ENCODE data around the gene CPZ.

CPZ gene

DNA sequence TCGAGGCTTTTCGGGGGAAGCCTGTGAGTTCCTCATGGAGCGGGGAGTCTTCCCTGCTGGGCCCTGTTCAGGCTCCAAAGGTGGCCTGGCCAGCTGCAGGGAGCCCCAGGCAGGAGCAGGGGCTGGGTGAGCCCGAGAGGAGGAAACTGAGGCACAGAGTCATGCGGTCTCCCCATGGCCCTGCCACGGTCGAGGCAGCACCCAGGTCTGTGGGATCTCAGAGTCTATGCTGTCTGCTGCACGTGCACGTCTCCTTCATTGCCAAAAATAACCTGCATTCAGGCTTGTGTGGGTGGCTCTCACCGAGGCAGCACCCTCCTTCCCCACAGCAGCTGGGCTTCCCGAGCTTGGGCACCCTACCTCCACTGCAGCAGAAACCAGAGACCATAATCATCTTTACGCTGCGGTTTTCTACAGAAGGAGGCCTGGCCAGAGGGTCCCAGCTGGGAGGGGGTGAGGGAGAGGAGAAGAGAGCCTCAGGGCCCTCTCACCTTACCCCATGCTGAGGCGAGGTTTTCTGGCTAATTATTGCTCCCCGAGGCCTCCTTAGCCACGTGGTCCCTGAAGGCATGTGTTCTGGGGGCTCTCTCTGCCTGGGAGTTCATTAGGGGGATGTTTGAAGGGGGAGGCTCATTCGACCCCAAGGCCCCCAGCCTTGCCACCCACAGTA is 64.3 kb downstream of the CPZ start:
- DNase-seq, result no peak

DNA sequence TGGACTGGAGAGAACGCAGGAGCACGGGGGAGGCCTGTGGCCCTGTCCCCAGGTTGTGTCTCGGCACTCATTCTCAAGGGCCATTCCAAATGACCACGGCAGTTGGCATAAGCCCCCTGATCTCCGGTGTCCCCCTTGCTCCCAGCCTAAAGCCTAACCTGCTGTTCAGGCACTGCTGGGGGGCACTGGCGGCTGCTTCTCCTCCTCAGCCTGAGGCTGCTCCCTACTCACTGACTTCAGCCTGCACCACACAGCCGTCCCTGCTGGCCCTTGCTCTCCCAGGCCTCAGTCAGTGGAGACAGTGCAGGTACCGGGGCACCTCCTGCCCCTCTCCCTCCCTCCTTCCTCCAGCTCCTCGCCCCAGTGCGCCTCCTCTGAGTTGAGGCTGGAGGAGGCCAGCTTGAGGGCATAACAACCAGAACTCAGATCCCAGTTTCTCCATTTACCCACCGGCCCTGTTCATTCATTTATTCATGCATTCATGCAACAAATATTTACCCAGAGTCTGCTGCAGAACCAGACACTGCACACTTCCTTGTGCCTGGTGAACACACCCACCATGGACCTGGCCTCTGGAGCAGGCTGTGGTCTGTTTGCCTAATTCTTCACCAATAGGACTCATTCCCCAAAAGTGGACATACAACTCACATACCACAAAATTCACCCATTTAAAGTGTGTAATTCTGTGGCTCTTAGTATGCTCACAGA is 65.0 kb downstream of the CPZ start:
- DNase-seq, result no peak

DNA sequence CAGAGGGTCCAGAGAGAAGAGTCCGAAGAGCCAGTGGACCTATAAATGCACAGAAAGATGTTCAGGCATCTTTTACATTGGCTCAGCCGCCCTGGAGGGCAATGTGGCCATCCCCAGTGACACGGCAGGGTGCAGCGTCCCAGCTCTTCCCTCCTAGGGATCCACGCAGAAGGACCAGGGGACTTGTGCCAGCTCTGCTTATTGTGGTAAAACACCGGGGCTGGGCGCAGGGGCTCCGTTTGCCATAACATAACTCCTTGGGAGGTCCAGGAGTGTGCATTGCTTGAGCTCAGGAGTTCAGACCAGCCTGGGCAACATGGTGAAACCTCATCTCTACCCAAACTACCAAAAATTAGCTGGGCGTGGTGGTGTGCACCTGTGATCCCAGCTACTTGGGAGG is 70.2 kb downstream of the CPZ start:
- no peak for DNase-seq

DNA sequence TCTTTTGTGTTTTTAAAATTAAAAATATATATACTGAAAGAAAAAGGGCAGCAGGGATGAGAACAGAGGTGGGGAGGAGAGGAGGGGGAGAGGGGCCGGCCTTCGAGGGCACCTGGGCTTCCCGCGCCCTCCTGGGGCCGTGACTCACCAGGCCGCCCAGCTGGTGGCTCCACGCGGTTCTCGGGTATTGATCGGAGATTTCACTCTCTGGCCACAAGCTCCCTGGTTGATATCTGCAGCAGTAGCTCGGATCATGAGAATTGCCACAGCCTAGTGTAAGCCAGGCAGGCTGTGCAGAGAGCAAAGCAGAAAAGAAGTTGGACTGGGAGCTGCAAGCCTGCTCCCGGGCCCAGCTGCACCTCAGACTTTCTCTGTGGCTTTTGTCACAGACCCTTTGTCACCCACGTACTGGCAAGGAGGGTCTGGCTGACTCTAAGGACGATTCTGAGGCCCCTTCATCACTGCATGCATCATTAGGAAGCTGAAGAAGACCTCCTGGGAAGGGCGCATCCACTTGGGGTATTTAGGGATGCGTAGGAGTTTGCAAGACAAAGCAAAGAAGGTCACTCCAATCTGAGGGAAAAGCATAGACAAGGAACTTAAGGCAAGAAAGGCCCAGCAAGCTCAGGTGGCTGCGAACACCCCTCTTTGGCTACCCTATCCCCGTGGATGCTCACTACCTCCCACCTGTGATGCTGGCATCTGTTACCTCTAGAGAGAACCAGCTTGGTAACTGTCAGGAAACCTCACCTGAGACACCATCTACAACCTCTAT is 71.7 kb downstream of the CPZ start:
- no peak for DNase-seq

DNA sequence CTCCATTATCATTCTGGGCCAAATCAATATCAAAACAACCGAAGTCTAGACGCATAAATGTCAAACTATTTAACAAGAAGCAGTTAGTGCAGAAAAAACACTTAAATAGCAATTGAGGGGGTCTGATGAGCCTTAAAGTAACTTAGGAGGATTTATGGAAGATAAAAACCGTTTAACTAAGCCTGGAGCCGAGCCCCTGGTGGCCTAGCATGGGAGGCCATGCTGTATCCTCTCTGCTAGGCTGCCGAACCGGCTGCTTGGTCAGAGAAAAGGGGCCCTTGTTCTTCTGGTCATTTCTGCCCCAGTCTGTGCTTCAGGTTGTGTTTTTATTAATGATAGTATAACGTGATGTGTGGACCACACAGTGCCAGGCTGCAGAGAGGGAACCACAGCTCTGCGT is 72.4 kb downstream of the CPZ start:
- DNase-seq, result no peak

DNA sequence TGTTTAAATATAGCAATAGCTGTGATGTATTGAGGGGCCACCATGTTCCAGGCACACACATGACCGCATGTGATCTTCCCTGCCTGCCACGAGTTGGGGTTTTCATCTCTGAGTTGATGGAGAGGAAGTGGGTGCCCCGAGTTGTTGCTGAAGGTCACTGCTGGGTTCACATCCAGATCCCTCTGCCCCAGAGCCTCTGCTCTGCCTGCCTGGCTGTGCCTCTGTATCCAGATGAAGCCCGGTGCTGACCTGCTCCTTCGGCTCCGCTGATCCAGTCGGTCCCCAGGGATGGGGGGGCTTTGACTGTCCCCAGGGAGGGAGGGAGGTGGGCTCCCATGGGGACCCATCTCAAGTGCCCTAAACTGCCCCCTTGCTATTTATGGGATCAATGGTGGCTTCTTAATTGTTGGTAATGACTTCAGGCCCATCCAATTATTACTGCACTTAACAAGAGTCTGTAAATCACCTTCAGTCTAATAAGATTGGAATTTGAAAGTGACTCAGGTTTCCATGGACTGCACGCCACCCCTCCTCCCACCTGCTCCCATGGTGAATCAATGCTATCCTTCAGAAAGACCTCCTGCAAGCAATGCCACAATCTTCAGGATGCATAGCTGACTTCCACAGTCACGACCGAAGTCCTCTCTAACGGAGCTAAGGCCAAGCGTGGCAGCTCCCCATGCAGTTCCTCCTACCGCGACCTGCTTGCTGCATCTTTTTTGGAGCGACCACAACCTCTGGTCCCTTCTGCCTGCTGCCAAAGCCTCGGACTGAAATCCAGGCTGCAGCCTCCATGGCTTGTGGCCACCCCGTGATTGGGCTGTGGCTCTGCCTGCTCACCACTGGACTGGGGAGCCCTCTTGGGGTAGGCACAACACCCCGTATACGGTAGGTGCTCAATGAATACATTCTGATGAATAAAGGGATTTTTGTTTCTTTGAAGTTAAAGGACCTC is 73.1 kb downstream of the CPZ start:
- no peak for DNase-seq

DNA sequence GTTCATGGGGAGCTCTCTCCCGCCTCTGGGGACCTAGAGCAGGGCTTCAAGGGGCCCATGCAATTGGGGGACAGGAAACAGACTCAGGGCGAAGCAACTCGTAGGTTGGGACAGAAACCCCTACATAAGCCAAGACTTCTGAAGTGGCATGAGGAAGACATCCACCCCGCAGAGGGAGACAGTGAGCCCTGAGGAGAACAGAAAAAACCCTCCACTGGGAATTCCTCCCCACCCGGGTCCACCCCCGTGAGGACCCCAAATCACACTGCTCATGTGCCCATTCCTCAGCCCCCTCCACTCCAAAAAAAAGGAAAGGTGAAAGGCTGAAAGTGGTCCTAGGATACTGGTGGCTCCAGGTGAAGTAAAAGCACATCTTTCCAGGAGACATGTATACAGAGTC is 74.0 kb downstream of the CPZ start:
- no peak for DNase-seq

All from NCI-H187 treated with DMSO at 0.1 percent for 48 hours (cell line).